H1 (cell line): ENCODE measurements around the gene EZH1. TPM values are rescaled to one million over a fixed set of nuclear protein-coding genes. Genes with fewer than 3 reads are reported as not detected.

ENCODE experiments used
- CTCF ChIA-PET: fragments of 300-600 bp; sonication (Branson Sonifier 250); formaldehyde crosslinking; loops from one replicate; lab custom pipeline; 2021; ENCODE audit not compliant: partially characterized antibody; lab: Charles Lee
- POLR2A ChIA-PET: fragments of 300-600 bp; sonication (Branson Sonifier 250); formaldehyde crosslinking; loops from one replicate; lab custom pipeline; 2021; ENCODE audit warnings: inconsistent platforms; ENCODE audit not compliant: partially characterized antibody; lab: Charles Lee
- DNase-seq, 2 experiments: peaks; one replicate each; pipeline versions ENCODE4 v3.0.0 to v3.0.0-alpha.2; 2010 to 2022; ENCODE audit warnings: low spot score in 2 of 2, low read depth in 1 of 2, mixed read lengths in 1 of 2
- FAIRE-seq: peaks from 2 replicates; lab custom pipeline; 2011; peaks lifted over from hg19 to GRCh38; lab: Jason Lieb, UNC
- H2AFZ ChIP-seq: 2 replicates; pipeline ENCODE4 v1.8.1; 2012; ENCODE audit warnings: low read length, inconsistent platforms
- H2AK5ac ChIP-seq: 2 replicates; pipeline ENCODE4 v1.6.1; 2013; ENCODE audit warnings: low read depth, low read length
- H2BK120ac ChIP-seq: replicated peaks from 2 replicates; pipeline ENCODE3; 2013; ENCODE audit warnings: low read depth, low read length, inconsistent platforms
- H2BK12ac ChIP-seq: 2 replicates; pipeline ENCODE4 v1.6.1; 2013; ENCODE audit warnings: low read depth, low read length
- H2BK15ac ChIP-seq: 2 replicates; pipeline ENCODE4 v1.6.1; 2013; ENCODE audit warnings: low read length
- H2BK20ac ChIP-seq: 2 replicates; pipeline ENCODE4 v1.6.1; 2013; ENCODE audit warnings: low read length
- H2BK5ac ChIP-seq: 2 replicates; pipeline ENCODE4 v1.6.1; 2013; ENCODE audit warnings: low read depth, low read length
- H3K14ac ChIP-seq: 2 replicates; pipeline ENCODE4 v1.6.1; 2013; ENCODE audit warnings: inconsistent platforms; ENCODE audit not compliant: insufficient read length
- H3K18ac ChIP-seq: 2 replicates; pipeline ENCODE4 v1.6.1; 2013; ENCODE audit warnings: low read length; ENCODE audit errors: extremely low read depth
- H3K23ac ChIP-seq: 2 replicates; pipeline ENCODE4 v1.6.1; 2013; ENCODE audit warnings: inconsistent platforms; ENCODE audit not compliant: insufficient read length
- H3K23me2 ChIP-seq: 2 replicates; pipeline ENCODE4 v1.6.1; 2013; ENCODE audit warnings: low read depth, low read length
- H3K27ac ChIP-seq: 2 replicates; pipeline ENCODE4 v1.6.1; 2011; ENCODE audit warnings: low read depth, low read length, inconsistent platforms
- H3K27me3 ChIP-seq, 4 experiments: replicated peaks in 1 of 4; 1 replicate in 1 of 4; 2 replicates in 3 of 4; pipeline versions ENCODE4 v1.6.1 to v1.8.1; 2011 to 2013; ENCODE audit warnings: low read length in 3 of 4, mild to moderate bottlenecking in 3 of 4, inconsistent platforms in 2 of 4, mixed read lengths in 2 of 4, moderate library complexity in 1 of 4; ENCODE audit not compliant: control insufficient read depth in 3 of 4, insufficient read depth in 3 of 4; ENCODE audit errors: extremely low read depth in 1 of 4
- H3K36me3 ChIP-seq, 4 experiments: 2 replicates each; pipeline versions ENCODE4 v1.6.1 to v1.8.1; 2011 to 2013; ENCODE audit warnings: mild to moderate bottlenecking in 4 of 4, low read length in 3 of 4, moderate library complexity in 2 of 4, control low read depth in 1 of 4, inconsistent platforms in 1 of 4; ENCODE audit not compliant: insufficient read depth in 4 of 4, control insufficient read depth in 2 of 4
- H3K4ac ChIP-seq: replicated peaks from 2 replicates; pipeline ENCODE3; 2013; ENCODE audit warnings: low read length, low read depth, mixed read lengths, inconsistent platforms; ENCODE audit not compliant: insufficient read length
- H3K4me1 ChIP-seq, 4 experiments: replicated peaks in 1 of 4; 1 replicate in 1 of 4; 2 replicates in 3 of 4; pipeline versions ENCODE4 v1.6.1 to v1.8.1; 2011 to 2013; ENCODE audit warnings: low read length in 3 of 4, inconsistent platforms in 2 of 4, mixed read lengths in 1 of 4; ENCODE audit not compliant: insufficient read depth in 4 of 4, control insufficient read depth in 3 of 4
- H3K4me2 ChIP-seq, 2 experiments: 2 replicates each; pipeline versions ENCODE4 v1.6.1 to v1.8.1; 2011 to 2013; ENCODE audit warnings: low read depth in 2 of 2, low read length in 2 of 2, control low read depth in 1 of 2, inconsistent platforms in 1 of 2, mild to moderate bottlenecking in 1 of 2; ENCODE audit not compliant: insufficient read depth in 1 of 2
- H3K4me3 ChIP-seq, 4 experiments: fragments of 200-600, 300-600 bp in 1 of 4; sonication (generic), shearing (Covaris generic), sonication (Bioruptor Twin) in 1 of 4; 2 replicates each; pipeline versions ENCODE4 v1.5.1 to v1.8.1; 2011 to 2016; ENCODE audit warnings: low read length in 4 of 4, low read depth in 3 of 4, control low read depth in 2 of 4, inconsistent platforms in 2 of 4, mild to moderate bottlenecking in 2 of 4, mixed read lengths in 1 of 4, moderate library complexity in 1 of 4; ENCODE audit not compliant: insufficient read depth in 2 of 4; ENCODE audit errors: extremely low read depth in 1 of 4
- H3K56ac ChIP-seq: replicated peaks from 2 replicates; pipeline ENCODE3; 2013; ENCODE audit warnings: low read depth, mild to moderate bottlenecking, mixed read lengths, low read length, inconsistent platforms; ENCODE audit not compliant: insufficient read length
- H3K79me1 ChIP-seq: 2 replicates; pipeline ENCODE4 v1.6.1; 2013; ENCODE audit warnings: low read depth, low read length, control low read depth
- H3K79me2 ChIP-seq, 2 experiments: 2 replicates each; pipeline versions ENCODE4 v1.6.1 to v1.8.1; 2012 to 2013; ENCODE audit warnings: low read length in 2 of 2, mild to moderate bottlenecking in 2 of 2, inconsistent platforms in 1 of 2; ENCODE audit not compliant: insufficient read depth in 2 of 2, control insufficient read depth in 1 of 2
- H3K9ac ChIP-seq, 4 experiments: replicated peaks in 1 of 4; 1 replicate in 1 of 4; 2 replicates in 3 of 4; pipeline versions ENCODE4 v1.6.1 to v1.8.1; 2011 to 2013; ENCODE audit warnings: low read depth in 3 of 4, low read length in 3 of 4, control low read depth in 2 of 4, mild to moderate bottlenecking in 2 of 4, moderate library complexity in 2 of 4, inconsistent platforms in 1 of 4; ENCODE audit errors: extremely low read depth in 1 of 4
- H3K9me3 ChIP-seq, 2 experiments: 2 replicates each; pipeline versions ENCODE4 v1.6.1 to v1.8.1; 2012 to 2013; ENCODE audit warnings: mild to moderate bottlenecking in 2 of 2, moderate library complexity in 2 of 2, control low read depth in 1 of 2, inconsistent platforms in 1 of 2, low read depth in 1 of 2, low read length in 1 of 2, mixed read lengths in 1 of 2; ENCODE audit not compliant: insufficient read depth in 2 of 2
- H4K20me1 ChIP-seq, 2 experiments: replicated peaks in 1 of 2; 2 replicates each; pipeline versions ENCODE3 to v1.8.1; 2011 to 2013; ENCODE audit warnings: inconsistent platforms in 2 of 2, low read length in 2 of 2, mild to moderate bottlenecking in 1 of 2; ENCODE audit not compliant: insufficient read depth in 2 of 2, control insufficient read depth in 1 of 2
- H4K5ac ChIP-seq: 2 replicates; pipeline ENCODE4 v1.6.1; 2013; ENCODE audit warnings: low read length, low read depth, mixed read lengths, inconsistent platforms; ENCODE audit not compliant: insufficient read length
- H4K8ac ChIP-seq: 2 replicates; pipeline ENCODE4 v1.8.0; 2013; ENCODE audit warnings: mild to moderate bottlenecking, moderate library complexity, low read length, inconsistent platforms; ENCODE audit not compliant: insufficient read depth; ENCODE audit errors: extremely low read depth
- H4K91ac ChIP-seq: replicated peaks from 2 replicates; pipeline ENCODE3; 2013; ENCODE audit warnings: low read length, mixed read lengths, inconsistent platforms; ENCODE audit not compliant: insufficient read length
- CEBPB ChIP-seq: IDR thresholded peaks from 2 replicates; pipeline ENCODE4 v1.6.1; 2012; ENCODE audit warnings: low read depth, low read length
- CHD2 ChIP-seq: IDR thresholded peaks from 2 replicates; pipeline ENCODE4 v1.6.1; 2012; ENCODE audit warnings: low read length, improper control_type of control experiment
- E2F6 ChIP-seq: IDR thresholded peaks from 2 replicates; pipeline ENCODE4 v1.6.1; 2012; ENCODE audit warnings: inconsistent platforms
- KDM1A ChIP-seq: fragments of 200-600, 300-600 bp; sonication (generic); IDR thresholded peaks from 2 replicates; pipeline ENCODE4 v1.7.1; 2016; ENCODE audit warnings: mild to moderate bottlenecking, low read length, borderline replicate concordance
- MAX ChIP-seq: IDR thresholded peaks from 2 replicates; pipeline ENCODE4 v1.6.1; 2012; ENCODE audit warnings: inconsistent platforms
- RFX5 ChIP-seq: IDR thresholded peaks from 2 replicates; pipeline ENCODE4 v1.6.1; 2011; ENCODE audit warnings: low read depth, low read length, improper control_type of control experiment, borderline replicate concordance
- SP1 ChIP-seq: IDR thresholded peaks from 2 replicates; pipeline ENCODE4 v1.6.1; 2011; ENCODE audit warnings: low read depth, low read length
- SUZ12 ChIP-seq: fragments of 200-600 bp; sonication (generic); IDR thresholded peaks from 2 replicates; pipeline ENCODE4 v1.6.1; 2012; ENCODE audit warnings: mild to moderate bottlenecking, inconsistent platforms, low read length, moderate library complexity, mixed read lengths
- TAF1 ChIP-seq: IDR thresholded peaks from 2 replicates; pipeline ENCODE4 v1.6.1; 2011; ENCODE audit warnings: mild to moderate bottlenecking, low read depth, low read length
- TAF7 ChIP-seq: optimal IDR thresholded peaks from 2 replicates; pipeline ENCODE3; 2011; ENCODE audit warnings: low read depth, mild to moderate bottlenecking, inconsistent platforms, low read length, moderate library complexity, borderline replicate concordance
- WGBS, 2 experiments: shearing (Covaris generic) in 1 of 2; methylation state at CpG; one replicate each; pipeline versions ENCODE4 v1.1.6 to v1.1.7; 2013 to 2015; ENCODE audit warnings: low lambda C conversion rate in 2 of 2, mixed read lengths in 2 of 2, inconsistent platforms in 1 of 2, low coverage in 1 of 2, missing lambda C conversion rate in 1 of 2; ENCODE audit not compliant: insufficient replicate concordance in 2 of 2, insufficient coverage in 1 of 2, insufficient read length in 1 of 2; ENCODE audit errors: extremely low coverage in 1 of 2, missing lambda C conversion rate in 1 of 2; 5-methylcytosine and 5-hydroxymethylcytosine counted together
- polyA plus RNA-seq, 7 experiments: library from polyadenylated mRNA; depleted of rRNA in 3 of 7; stranded (reverse) in 5 of 7; unstranded in 2 of 7; fragments of >200 nt in 5 of 7; fragments of 200-250 nt in 2 of 7; gene quantifications; 1 replicate in 5 of 7; 2 replicates in 1 of 7; 4 replicates in 1 of 7; pipeline versions ENCODE4 v1.2.1 to v1.2.3, GENCODE V29; 2011 to 2013; ENCODE audit warnings: missing spikeins in 2 of 7, mixed read lengths in 2 of 7
- total RNA-seq: library from RNA; stranded (reverse); fragmentation: NEBNext Ultra II Directional; extraction: Animal tissue kit (Norgen Biotek cat#: 25700); gene quantifications from 2 replicates; pipeline ENCODE4 v1.2.1, GENCODE V29; 2021

Gene EZH1
- total and polyA plus RNA-seq, 2 of the 8 experiments (the other 6 are each of a cell fraction or from before 2014, with no cell fraction given), result 17.4 to 20.8 TPM

GRCh38 chr17:42677012-42677857, 67.6 kb downstream of the EZH1 start:
- ChIA-PET POLR2A (interaction anchor here (0.6 to 14.0 kb wide), 10 partner anchors 13 to 321 kb away, joined by 3 to 239 read pairs (median 5); partner anchors contain the start of genes MLX, PSMC3IP, RAMP2 and RETREG3), CTCF (interaction anchor here (0.7 to 4.4 kb wide), 6 partner anchors 8 to 99 kb away, joined by 3 to 37 read pairs (median 6); partner anchors contain the start of genes RETREG3, TUBG1 and TUBG2)
- H2BK12ac ChIP-seq, result peak overlapping the region; percentile 96
- no peak overlapping the region for H2BK120ac ChIP-seq
- no peak overlapping the region for H3K14ac ChIP-seq
- peaks cover 0 to 11% (median 0%) of the 10 kb centered on the region in 4 experiments; a peak in 3 of 8 replicates for H3K36me3 ChIP-seq
- H3K23me2 ChIP-seq, result peaks cover 25% of the 10 kb centered on the region
- H3K4me2 ChIP-seq, result peak overlapping the region; percentile 58 to 88
- H4K91ac ChIP-seq, result no peak overlapping the region
- no peak overlapping the region for H3K4ac ChIP-seq
- H4K5ac ChIP-seq, result no peak overlapping the region
- 0 out of 2 replicates have a peak overlapping the region, but pooled peaks have one; percentile 10 for H2AFZ ChIP-seq
- peak overlapping the region; percentile 43; the same call in 1 of the 2 replicates for H2AK5ac ChIP-seq
- no peaks in the 10 kb centered on the region for H3K9me3 ChIP-seq
- peaks cover 0 to 50% (median 35%) of the 10 kb centered on the region in 4 experiments; a peak in 6 of 7 replicates for H3K4me1 ChIP-seq
- no peak overlapping the region for H2BK20ac ChIP-seq
- peak overlapping the region in 3 of 4 experiments; percentile 77 to 82 (median 81); a peak in 7 of 8 replicates for H3K4me3 ChIP-seq
- H3K9ac ChIP-seq, result no peak overlapping the region
- H3K56ac ChIP-seq, result no peak overlapping the region
- no peak overlapping the region for H3K23ac ChIP-seq
- 0 out of 2 replicates have a peak overlapping the region, but pooled peaks have one; percentile 88 for H2BK15ac ChIP-seq
- H4K20me1 ChIP-seq, result peaks cover 3 to 13% of the 10 kb centered on the region in 2 experiments
- peak overlapping the region; percentile 42 for H3K18ac ChIP-seq
- H2BK5ac ChIP-seq, result peak overlapping the region; percentile 96
- peaks cover 0 to 40% (median 28%) of the 10 kb centered on the region in 4 experiments; a peak in 6 of 7 replicates for H3K27me3 ChIP-seq
- DNase-seq (peak; percentile 96 to 98), FAIRE-seq (peak; percentile 57)
- peak overlapping the region; percentile 58 for H3K27ac ChIP-seq
- H3K79me2 ChIP-seq, result no peaks in the 10 kb centered on the region
- no peak overlapping the region for H4K8ac ChIP-seq
- H3K79me1 ChIP-seq, result no peaks in the 10 kb centered on the region
- WGBS, 2 experiments, result 20% methylated on average over 21 of the region's 33 CpGs; no CpG with 5 or more reads in 1 of the 2 experiments
- TF ChIP-seq TAF7, result no peak
- no peak for TF ChIP-seq SUZ12
- TF ChIP-seq CEBPB, result peak; percentile 96
- TF ChIP-seq MAX, result peak; percentile 67
- TF ChIP-seq E2F6, result peak; percentile 60
- TF ChIP-seq CHD2, result peak; percentile 69; the same call in 1 of the 2 replicates
- TF ChIP-seq RFX5, result peak; percentile 17; the same call in 1 of the 2 replicates
- TF ChIP-seq TAF1, result peak; percentile 20; the same call in 1 of the 2 replicates
- TF ChIP-seq SP1, result peak; percentile 75; the same call in 1 of the 2 replicates
- TF ChIP-seq KDM1A, result peak; percentile 69; the same call in 1 of the 2 replicates
